CD4-positive, alpha-beta T cell treated with Interleukin-21 for 1 hour (primary cell): Measurements from ENCODE around the gene AK8.
A peak's percentile ranks its signal among the peaks of the same experiment; 100 is the strongest.

Source experiments
- DNase-seq: peaks from one replicate; pipeline ENCODE4 v3.0.0-alpha.2; 2020

AK8 gene

GRCh38 chr9:132877824-132878694, at the start of gene AK8:
Gene AK8, minus strand, starts transcription at chr9:132878284. Its CDS starts 29 bp downstream, at chr9:132878255.
- DNase-seq, result peak; percentile 80

- DNase-seq, result no peak
Observed at GRCh38 chr9:132927704-132928103, 49.6 kb upstream of the AK8 start.

- DNase-seq, result no peak
Observed at GRCh38 chr9:132923346-132923902, 45.3 kb upstream of the AK8 start.

- DNase-seq, result no peak
Observed at GRCh38 chr9:132919614-132920268, 41.7 kb upstream of the AK8 start.

GRCh38 chr9:132914924-132915323, 36.8 kb upstream of the AK8 start:
- DNase-seq, result no peak

GRCh38 chr9:132912131-132912530, 34.0 kb upstream of the AK8 start:
- no peak for DNase-seq

- DNase-seq, result no peak
Observed at GRCh38 chr9:132910376-132910775, 32.3 kb upstream of the AK8 start.

- DNase-seq, result no peak
Observed at GRCh38 chr9:132909311-132909710, 31.2 kb upstream of the AK8 start.

GRCh38 chr9:132908635-132909034, 30.6 kb upstream of the AK8 start:
- DNase-seq, result peak; percentile 57

GRCh38 chr9:132905726-132906125, 27.6 kb upstream of the AK8 start:
- DNase-seq, result no peak

GRCh38 chr9:132903574-132904492, 25.7 kb upstream of the AK8 start:
- DNase-seq, result no peak

- peak; percentile 88 for DNase-seq
Observed at GRCh38 chr9:132901858-132902831, 24.1 kb upstream of the AK8 start.

- no peak for DNase-seq
Observed at GRCh38 chr9:132898051-132898450, 20.0 kb upstream of the AK8 start.

GRCh38 chr9:132896906-132897305, 18.8 kb upstream of the AK8 start:
- no peak for DNase-seq

- no peak for DNase-seq
Observed at GRCh38 chr9:132896264-132896663, 18.2 kb upstream of the AK8 start.

- no peak for DNase-seq
Observed at GRCh38 chr9:132894862-132895835, 17.1 kb upstream of the AK8 start.

- no peak for DNase-seq
Observed at GRCh38 chr9:132894346-132894745, 16.3 kb upstream of the AK8 start.

GRCh38 chr9:132892400-132892799, 14.3 kb upstream of the AK8 start:
- DNase-seq, result no peak

GRCh38 chr9:132888151-132888550, 10.1 kb upstream of the AK8 start:
- no peak for DNase-seq
